ENCODE results near the gene CDH2.

Gene CDH2

GRCh38 chr18:28149810-28150420 is 27.0 kb downstream of the CDH2 start:
- DNase-seq (ENCODE audit: low read depth): no peak
- no peak overlapping the region for H3K4me3 ChIP-seq (ENCODE audit: low read depth, low read length)
- no peak for TF ChIP-seq CTCF (IDR thresholded peaks at IDR 0.05; ENCODE audit: control insufficient read depth, extremely low read depth, insufficient read depth)

GRCh38 chr18:28147674-28148171 is 29.2 kb downstream of the CDH2 start:
- no peak for TF ChIP-seq CTCF (IDR thresholded peaks at IDR 0.05; ENCODE audit: control insufficient read depth, extremely low read depth, insufficient read depth)
- H3K4me3 ChIP-seq (ENCODE audit: low read depth, low read length): no peak overlapping the region
- DNase-seq (ENCODE audit: low read depth): no peak

GRCh38 chr18:28143725-28144124 is 33.2 kb downstream of the CDH2 start:
- H3K4me3 ChIP-seq (ENCODE audit: low read depth, low read length): no peak overlapping the region
- no peak for TF ChIP-seq CTCF (IDR thresholded peaks at IDR 0.05; ENCODE audit: control insufficient read depth, extremely low read depth, insufficient read depth)
- DNase-seq (ENCODE audit: low read depth): no peak

GRCh38 chr18:28138816-28139215 is 38.1 kb downstream of the CDH2 start:
- no peak overlapping the region for H3K4me3 ChIP-seq (ENCODE audit: low read depth, low read length)
- no peak for DNase-seq (ENCODE audit: low read depth)
- no peak for TF ChIP-seq CTCF (IDR thresholded peaks at IDR 0.05; ENCODE audit: control insufficient read depth, extremely low read depth, insufficient read depth)

GRCh38 chr18:28136071-28136470 is 40.9 kb downstream of the CDH2 start:
- no peak overlapping the region for H3K4me3 ChIP-seq (ENCODE audit: low read depth, low read length)
- no peak for TF ChIP-seq CTCF (IDR thresholded peaks at IDR 0.05; ENCODE audit: control insufficient read depth, extremely low read depth, insufficient read depth)
- DNase-seq (ENCODE audit: low read depth): no peak

GRCh38 chr18:28134774-28135173 is 42.2 kb downstream of the CDH2 start:
- DNase-seq (ENCODE audit: low read depth): no peak
- no peak for TF ChIP-seq CTCF (IDR thresholded peaks at IDR 0.05; ENCODE audit: control insufficient read depth, extremely low read depth, insufficient read depth)
- no peak overlapping the region for H3K4me3 ChIP-seq (ENCODE audit: low read depth, low read length)

GRCh38 chr18:28132084-28132483 is 44.8 kb downstream of the CDH2 start:
- TF ChIP-seq CTCF (IDR thresholded peaks at IDR 0.05; ENCODE audit: control insufficient read depth, extremely low read depth, insufficient read depth): no peak
- DNase-seq (ENCODE audit: low read depth): no peak
- H3K4me3 ChIP-seq (ENCODE audit: low read depth, low read length): no peak overlapping the region
